Epithelial cell of proximal tubule (primary cell): ENCODE results near the gene LIMCH1. TPM values are rescaled to one million over a fixed set of nuclear protein-coding genes. Genes with fewer than 3 reads are reported as not detected.

Source experiments
- DNase-seq: peaks from one replicate; pipeline ENCODE4 v3.0.0-alpha.2; 2011; ENCODE audit warnings: low read depth
- H3K4me3 ChIP-seq: 2 replicates; pipeline ENCODE4 v1.5.1; 2011; ENCODE audit warnings: low read depth, mild to moderate bottlenecking, low read length
- CTCF ChIP-seq: conservative IDR thresholded peaks from 2 replicates; pipeline ENCODE4 v1.5.1; 2012; ENCODE audit warnings: low read depth, mild to moderate bottlenecking, low read length
- total RNA-seq: library from RNA; depleted of rRNA; stranded (reverse); fragments of >200 nt; gene quantifications from 2 replicates; pipeline ENCODE4 v1.2.3, GENCODE V29; 2015

Gene LIMCH1
- total RNA-seq, 1 donor from 2014 or later = 15.5 TPM

GRCh38 chr4:41537292-41537890 is 566 bp upstream of the LIMCH1 start:
- TF ChIP-seq CTCF = no peak
- H3K4me3 ChIP-seq = no peak overlapping the region
- DNase-seq = no peak

DNA sequence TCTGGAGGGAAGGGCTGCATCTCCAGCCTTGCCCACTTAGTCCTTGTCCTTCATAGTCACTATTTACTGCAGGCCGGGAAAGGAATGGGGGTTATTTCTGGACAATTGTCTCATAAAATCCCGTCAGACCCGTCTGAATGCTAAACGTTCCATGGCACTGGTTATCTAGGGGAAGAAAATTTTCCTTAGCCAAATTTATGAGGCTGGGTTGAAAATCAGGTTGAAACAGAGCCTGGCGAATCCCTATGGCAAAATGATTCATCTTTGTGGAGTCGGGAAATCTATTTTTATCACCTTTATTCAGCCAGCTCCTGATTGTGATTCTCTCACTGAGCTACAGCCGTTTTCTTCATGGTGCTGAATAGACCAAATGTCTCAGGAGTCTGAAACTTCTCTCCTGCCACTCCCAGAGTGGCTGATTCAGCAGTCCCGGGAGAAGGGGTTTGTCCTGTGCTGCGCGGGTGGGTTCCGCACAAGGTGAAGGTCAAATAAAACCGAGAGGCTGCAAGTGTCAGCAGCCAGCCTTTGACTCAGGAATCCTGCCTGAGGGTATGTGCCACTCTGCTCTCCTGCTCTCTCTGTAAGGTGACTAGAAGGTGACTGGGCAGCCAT is 1.0 kb downstream of the LIMCH1 start:
- no peak overlapping the region for H3K4me3 ChIP-seq
- DNase-seq = no peak
- TF ChIP-seq CTCF = no peak

DNA sequence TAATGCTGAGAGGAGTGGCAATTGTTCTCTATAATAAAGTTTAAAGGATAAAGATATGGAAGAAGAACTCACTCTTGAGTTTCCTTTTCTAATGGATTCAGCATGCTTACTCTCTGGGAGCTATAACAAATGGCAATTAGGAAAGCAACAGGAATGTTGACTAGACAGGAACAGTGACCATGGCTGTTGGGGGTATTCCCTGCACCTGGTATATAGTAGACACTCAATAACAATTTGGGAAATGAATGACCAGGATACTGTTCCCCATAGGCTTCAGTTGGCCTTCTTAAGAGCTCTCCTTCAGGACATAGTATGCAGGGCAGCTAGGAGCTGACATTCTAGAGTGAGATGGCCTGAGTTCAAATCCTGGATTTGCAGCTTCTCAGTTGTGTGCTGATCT is 1.8 kb downstream of the LIMCH1 start:
- H3K4me3 ChIP-seq = no peak overlapping the region
- no peak for DNase-seq
- no peak for TF ChIP-seq CTCF

- TF ChIP-seq CTCF = no peak
- peak; percentile 22 for DNase-seq
- no peak overlapping the region for H3K4me3 ChIP-seq
Observed at GRCh38 chr4:41540687-41541086, 2.7 kb downstream of the LIMCH1 start.

- no peak for TF ChIP-seq CTCF
- DNase-seq = no peak
- H3K4me3 ChIP-seq = no peak overlapping the region
Observed at GRCh38 chr4:41541687-41542094, 3.7 kb downstream of the LIMCH1 start.

- no peak for TF ChIP-seq CTCF
- no peak for DNase-seq
- H3K4me3 ChIP-seq = no peak overlapping the region
Observed at GRCh38 chr4:41542526-41543275, 4.7 kb downstream of the LIMCH1 start.
